ENCODE data around the gene PRPF40B. TPM values are rescaled to one million over a fixed set of nuclear protein-coding genes. Genes with fewer than 3 reads are reported as not detected.

Gene PRPF40B
- total RNA-seq, 2 experiments from 2014 or later, result 4.7 to 6.5 TPM

- intact Hi-C loops (cut with DNase I, micrococcal nuclease), result no loop called here
- no peak for ATAC-seq (ENCODE audit: poor library complexity)
- Histone ChIP-seq H3K27ac (ENCODE audit: low read depth in 1 of 2, low read length in 2 of 2) (peak overlapping the region in 1 of 2 donors; percentile 97), H3K4me1 (ENCODE audit: insufficient read depth, low read length) (peaks cover 83% of the 10 kb centered on the region), H3K4me3 (ENCODE audit: low read length) (no peak overlapping the region), H3K27me3 (ENCODE audit: control insufficient read depth in 1 of 2, insufficient read depth in 2 of 2, low read length in 2 of 2) (no peaks in the 10 kb centered on the region), H3K9me3 (ENCODE audit: control insufficient read depth in 1 of 2, insufficient read depth in 1 of 2, low read length in 2 of 2) (no peaks in the 10 kb centered on the region), H3K36me3 (ENCODE audit: insufficient read depth, low read length) (peaks cover 8% of the 10 kb centered on the region)
- POLR2A ChIA-PET, result interaction anchor here (1.1 to 6.4 kb wide), 2 partner anchors 8 to 19 kb away, joined by 3 to 105 read pairs; no protein-coding TSS in a partner anchor
- no peaks in the 10 kb centered on the region for H3K9me3 Mint-ChIP-seq
- peak overlapping the region; percentile 97 for H3K27ac Mint-ChIP-seq
- no peaks in the 10 kb centered on the region for H3K27me3 Mint-ChIP-seq
- DNase-seq, result no peak
- CTCF ChIA-PET, result interaction anchor here (1.0 to 1.4 kb wide), 3 partner anchors 10 to 42 kb away, joined by 3 to 5 read pairs (median 3); partner anchors contain the start of gene PRPF40B
- peaks cover 62% of the 10 kb centered on the region for H3K36me3 Mint-ChIP-seq (ENCODE audit: low read depth)
- peaks cover 97% of the 10 kb centered on the region for H3K4me1 Mint-ChIP-seq (ENCODE audit: low read depth)
- H3K4me3 Mint-ChIP-seq, result no peak overlapping the region
- TF ChIP-seq CTCF (IDR thresholded peaks at IDR 0.05), result no peak
These were observed 42.0 kb downstream of the PRPF40B start for GRCh38 chr12:49665384-49665783.

GRCh38 chr12:49666176-49666575 lies 42.8 kb downstream of the PRPF40B start:
- intact Hi-C loops (cut with DNase I, micrococcal nuclease), result no loop called here
- Mint-ChIP-seq H3K27me3 (no peaks in the 10 kb centered on the region), H3K4me1 (ENCODE audit: low read depth) (peaks cover 97% of the 10 kb centered on the region), H3K27ac (peak overlapping the region; percentile 97), H3K36me3 (ENCODE audit: low read depth) (peaks cover 54% of the 10 kb centered on the region), H3K4me3 (peak overlapping the region; percentile 11), H3K9me3 (no peaks in the 10 kb centered on the region)
- TF ChIP-seq CTCF (IDR thresholded peaks at IDR 0.05), result no peak
- peaks cover 8% of the 10 kb centered on the region for H3K36me3 ChIP-seq (ENCODE audit: insufficient read depth, low read length)
- H3K4me3 ChIP-seq (ENCODE audit: low read length), result no peak overlapping the region
- ChIA-PET POLR2A (interaction anchor here (1.1 to 6.4 kb wide), 2 partner anchors 8 to 18 kb away, joined by 3 to 105 read pairs; no protein-coding TSS in a partner anchor), CTCF (interaction anchor here (1.0 to 1.4 kb wide), 2 partner anchors 9 to 43 kb away, joined by 3 to 5 read pairs; partner anchors contain the start of gene PRPF40B)
- H3K9me3 ChIP-seq (ENCODE audit: control insufficient read depth in 1 of 2, insufficient read depth in 1 of 2, low read length in 2 of 2), result no peaks in the 10 kb centered on the region
- ATAC-seq (ENCODE audit: poor library complexity), result no peak
- no peaks in the 10 kb centered on the region for H3K27me3 ChIP-seq (ENCODE audit: control insufficient read depth in 1 of 2, insufficient read depth in 2 of 2, low read length in 2 of 2)
- H3K4me1 ChIP-seq (ENCODE audit: insufficient read depth, low read length), result peaks cover 84% of the 10 kb centered on the region
- DNase-seq, result no peak
- no peak overlapping the region for H3K27ac ChIP-seq (ENCODE audit: low read depth in 1 of 2, low read length in 2 of 2)

GRCh38 chr12:49667325-49668090 lies 44.1 kb downstream of the PRPF40B start:
- intact Hi-C loops (cut with DNase I, micrococcal nuclease), result loop anchor here in 1 of 2 experiments (2.0 kb wide), 1 partner anchor 23 kb away; no protein-coding TSS in a partner anchor
- Mint-ChIP-seq H3K27ac (peak overlapping the region; percentile 97), H3K4me3 (peak overlapping the region; percentile 69), H3K36me3 (ENCODE audit: low read depth) (peaks cover 41% of the 10 kb centered on the region), H3K4me1 (ENCODE audit: low read depth) (peaks cover 97% of the 10 kb centered on the region), H3K9me3 (no peaks in the 10 kb centered on the region), H3K27me3 (no peaks in the 10 kb centered on the region)
- Histone ChIP-seq H3K27me3 (ENCODE audit: control insufficient read depth in 1 of 2, insufficient read depth in 2 of 2, low read length in 2 of 2) (no peaks in the 10 kb centered on the region), H3K9me3 (ENCODE audit: control insufficient read depth in 1 of 2, insufficient read depth in 1 of 2, low read length in 2 of 2) (no peaks in the 10 kb centered on the region), H3K4me3 (ENCODE audit: low read length) (no peak overlapping the region), H3K36me3 (ENCODE audit: insufficient read depth, low read length) (peaks cover 8% of the 10 kb centered on the region), H3K27ac (ENCODE audit: low read depth in 1 of 2, low read length in 2 of 2) (no peak overlapping the region), H3K4me1 (ENCODE audit: insufficient read depth, low read length) (peaks cover 84% of the 10 kb centered on the region)
- ChIA-PET POLR2A (interaction anchor here (0.9 to 1.0 kb wide), 2 partner anchors 38 to 39 kb away, joined by 3 to 5 read pairs; partner anchors contain the start of gene FMNL3), CTCF (no interaction called here)
- DNase-seq, result peak in 1 of 14 experiments; percentile 27
- TF ChIP-seq CTCF (IDR thresholded peaks at IDR 0.05), result no peak
- no peak for ATAC-seq (ENCODE audit: poor library complexity)
